AG10803 (cell line): ENCODE measurements around the gene EWSR1.
"Not testable (repeated sequence)": the region's sequence is repeated elsewhere in the genome, so short reads cannot be mapped to it uniquely, and the experiment has no call there.

Experiments used
- DNase-seq: peaks from one replicate; pipeline ENCODE4 v3.0.0; 2010; ENCODE audit warnings: low read depth
- H3K4me3 ChIP-seq: 2 replicates; pipeline ENCODE4 v1.5.1; 2011; ENCODE audit warnings: mild to moderate bottlenecking, low read length, control low read depth
- CTCF ChIP-seq: conservative IDR thresholded peaks from 2 replicates; pipeline ENCODE4 v1.5.1; 2011; ENCODE audit warnings: mild to moderate bottlenecking, low read length, control low read depth, inconsistent platforms

The EWSR1 gene

GRCh38 chr22:29267858-29268510 is at the start of gene EWSR1, which contains the start of gene RHBDD3:
EWSR1 (plus strand) TSS chr22:29268268; CDS start chr22:29268337, 69 bp downstream.
RHBDD3 (minus strand) TSS chr22:29267981; CDS start chr22:29265626, 2,355 bp downstream.
- peak; percentile 98 for DNase-seq
- TF ChIP-seq CTCF, result no peak
- H3K4me3 ChIP-seq, result peak within 1 kb of the TSS; percentile 91

- no peak overlapping the region for H3K4me3 ChIP-seq
- DNase-seq, result no peak
- TF ChIP-seq CTCF, result no peak
Observed at GRCh38 chr22:29218758-29219408, 49.2 kb upstream of the EWSR1 start.

GRCh38 chr22:29219409-29219782 is 48.7 kb upstream of the EWSR1 start:
- DNase-seq, H3K4me3 ChIP-seq: not testable (repeated sequence)

- TF ChIP-seq CTCF, result no peak
- no peak for DNase-seq
- no peak overlapping the region for H3K4me3 ChIP-seq
Observed at GRCh38 chr22:29219881-29220670, 48.0 kb upstream of the EWSR1 start.

- no peak overlapping the region for H3K4me3 ChIP-seq
- TF ChIP-seq CTCF, result no peak
- peak; percentile 52 for DNase-seq
Observed at GRCh38 chr22:29224121-29224858, 43.8 kb upstream of the EWSR1 start.

GRCh38 chr22:29224859-29225410 is 43.1 kb upstream of the EWSR1 start:
- no peak for TF ChIP-seq CTCF
- H3K4me3 ChIP-seq, result no peak overlapping the region
- DNase-seq, result no peak
